Myocyte (in vitro differentiated cells): ENCODE results near the gene ZPR1. TPM values are rescaled to one million over a fixed set of nuclear protein-coding genes. Genes with fewer than 3 reads are reported as not detected.
"Not testable (repeated sequence)": the region's sequence is repeated elsewhere in the genome, so short reads cannot be mapped to it uniquely, and the experiment has no call there.

Experiments
- DNase-seq: peaks from one replicate; pipeline ENCODE4 v3.0.0-alpha.2; 2012; ENCODE audit warnings: low read depth
- polyA plus RNA-seq: library from polyadenylated mRNA; unstranded; fragments of >200 nt; gene quantifications from one replicate; pipeline ENCODE4 v1.2.1, GENCODE V29; 2012; ENCODE audit warnings: missing spikeins
- total RNA-seq: library from RNA; depleted of rRNA; stranded (reverse); fragments of >200 nt; gene quantifications from 2 replicates; pipeline ENCODE4 v1.2.3, GENCODE V29; 2014

The ZPR1 gene
- 68.8 and 83.5 TPM in 2 replicates for total RNA-seq
- polyA plus RNA-seq, result 44.6 TPM

GRCh38 chr11:116787786-116788486 is at the start of gene ZPR1:
Gene ZPR1 (minus strand): TSS chr11:116788023. CDS start chr11:116787990, 33 bp downstream.
- peak; percentile 84 for DNase-seq

DNA sequence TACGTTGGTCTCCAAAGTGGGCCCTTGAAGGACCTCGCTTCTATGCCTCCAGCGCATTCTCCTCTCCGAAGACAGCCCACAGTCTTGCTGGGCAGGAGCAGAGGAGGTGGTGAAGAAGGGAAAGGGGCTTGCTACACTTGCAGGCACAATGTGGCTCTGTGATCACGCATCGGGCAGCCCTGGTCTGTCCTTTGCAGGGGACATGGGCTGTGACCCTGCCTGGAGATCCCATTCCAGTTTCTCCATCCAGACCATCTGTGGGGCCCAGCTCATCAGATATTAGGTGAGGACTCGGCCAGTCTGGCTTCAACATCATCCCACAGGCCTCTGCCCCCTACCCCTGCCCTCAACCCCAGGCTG is 48.8 kb upstream of the ZPR1 start:
- DNase-seq, result no peak

DNA sequence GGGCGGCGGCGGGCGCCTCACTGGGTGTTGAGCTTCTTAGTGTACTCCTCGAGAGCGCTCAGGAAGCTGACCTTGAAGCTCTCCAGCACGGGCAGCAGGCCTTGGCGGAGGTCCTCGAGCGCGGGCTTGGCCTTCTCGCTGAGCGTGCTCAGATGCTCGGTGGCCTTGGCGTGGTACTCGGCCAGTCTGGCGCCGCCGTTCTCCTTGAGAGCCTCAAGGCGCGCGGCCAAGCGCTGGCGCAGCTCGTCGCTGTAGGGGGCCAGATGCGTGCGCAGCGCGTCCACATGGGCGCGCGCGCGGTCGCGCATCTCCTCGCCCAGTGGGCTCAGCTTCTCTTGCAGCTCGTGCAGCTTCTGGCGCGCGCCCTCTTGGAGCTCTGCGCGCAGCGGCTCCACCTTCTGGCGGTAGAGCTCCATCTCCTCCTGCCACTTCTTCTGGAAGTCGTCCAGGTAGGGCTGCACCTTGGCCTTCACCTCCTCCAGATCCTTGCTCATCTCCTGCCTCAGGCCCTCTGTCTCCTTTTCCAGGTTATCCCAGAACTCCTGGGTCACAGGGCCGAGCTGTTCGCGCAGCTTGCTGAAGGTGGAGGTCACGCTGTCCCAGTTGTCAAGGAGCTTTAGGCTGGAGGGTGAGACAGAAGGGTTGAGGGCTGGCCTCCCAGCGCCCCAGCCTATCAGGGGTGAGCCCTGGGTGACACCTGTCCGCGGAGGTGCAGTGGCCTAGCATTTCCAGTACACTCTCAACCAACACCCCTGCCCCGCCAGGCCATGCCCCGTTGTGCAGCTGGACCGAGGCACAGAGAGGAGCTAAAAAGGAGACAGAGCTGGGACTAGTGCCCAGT is 48.2 kb upstream of the ZPR1 start:
- peak; percentile 72 for DNase-seq

DNA sequence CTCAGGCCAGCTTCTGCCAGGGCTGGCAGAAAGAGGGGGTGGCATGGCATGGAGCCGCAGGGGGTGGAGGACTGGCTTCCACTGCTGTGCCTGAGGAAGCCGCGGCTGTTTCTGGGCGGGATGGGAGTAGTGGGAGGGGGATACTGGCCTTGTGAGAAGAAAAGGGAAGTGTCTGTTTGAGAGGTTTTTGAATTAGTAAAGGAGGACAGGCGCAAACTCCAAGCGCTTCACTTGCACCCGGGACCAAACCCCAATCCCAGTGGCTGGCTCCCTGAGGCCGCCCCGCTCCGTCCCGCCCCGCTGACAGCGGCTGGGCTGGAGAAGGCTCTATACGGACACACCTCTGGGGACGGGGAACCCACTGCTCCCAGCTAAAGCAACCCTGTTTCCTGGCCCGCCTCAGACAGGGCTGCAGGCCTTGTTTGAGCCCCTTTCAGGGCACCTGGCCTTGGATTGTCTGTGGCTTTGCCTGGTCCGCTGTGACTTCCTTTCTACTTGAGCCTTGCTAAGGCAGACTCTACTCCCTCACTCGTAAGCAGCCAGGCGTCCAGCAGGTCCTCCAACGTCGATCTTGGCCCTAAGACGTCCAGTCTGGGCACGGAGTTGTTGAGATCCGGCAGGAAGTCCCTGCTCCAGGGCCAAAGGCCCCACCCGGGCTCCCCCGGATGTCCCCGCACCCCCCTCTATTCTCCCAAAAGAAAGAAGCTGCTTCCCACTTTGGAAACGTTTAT is 47.4 kb upstream of the ZPR1 start:
- no peak for DNase-seq

DNA sequence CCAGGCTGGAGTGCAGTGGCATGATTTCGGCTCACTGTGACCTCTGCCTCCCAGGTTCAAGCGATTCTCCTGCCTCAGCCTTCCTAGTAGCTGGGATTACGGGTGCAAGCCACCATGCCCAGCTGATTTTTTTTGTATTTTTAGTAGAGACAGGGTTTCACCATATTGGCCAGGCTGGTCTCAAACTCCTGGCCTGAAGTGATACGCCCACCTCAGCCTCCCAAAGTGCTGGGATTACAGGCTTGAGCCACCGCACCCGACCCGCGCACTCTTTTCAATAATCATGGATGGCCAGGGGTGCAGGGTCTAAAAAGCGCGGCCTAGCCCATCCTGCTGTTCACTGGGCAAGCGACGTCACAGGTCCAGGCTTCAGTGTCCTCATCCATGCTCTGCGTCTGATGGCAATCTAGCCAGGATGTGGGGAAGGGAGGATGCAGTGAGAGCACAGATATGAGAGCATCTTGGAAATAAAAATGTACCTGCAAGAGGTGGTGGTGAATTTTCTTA is 46.8 kb upstream of the ZPR1 start:
- not testable (repeated sequence) for DNase-seq

DNA sequence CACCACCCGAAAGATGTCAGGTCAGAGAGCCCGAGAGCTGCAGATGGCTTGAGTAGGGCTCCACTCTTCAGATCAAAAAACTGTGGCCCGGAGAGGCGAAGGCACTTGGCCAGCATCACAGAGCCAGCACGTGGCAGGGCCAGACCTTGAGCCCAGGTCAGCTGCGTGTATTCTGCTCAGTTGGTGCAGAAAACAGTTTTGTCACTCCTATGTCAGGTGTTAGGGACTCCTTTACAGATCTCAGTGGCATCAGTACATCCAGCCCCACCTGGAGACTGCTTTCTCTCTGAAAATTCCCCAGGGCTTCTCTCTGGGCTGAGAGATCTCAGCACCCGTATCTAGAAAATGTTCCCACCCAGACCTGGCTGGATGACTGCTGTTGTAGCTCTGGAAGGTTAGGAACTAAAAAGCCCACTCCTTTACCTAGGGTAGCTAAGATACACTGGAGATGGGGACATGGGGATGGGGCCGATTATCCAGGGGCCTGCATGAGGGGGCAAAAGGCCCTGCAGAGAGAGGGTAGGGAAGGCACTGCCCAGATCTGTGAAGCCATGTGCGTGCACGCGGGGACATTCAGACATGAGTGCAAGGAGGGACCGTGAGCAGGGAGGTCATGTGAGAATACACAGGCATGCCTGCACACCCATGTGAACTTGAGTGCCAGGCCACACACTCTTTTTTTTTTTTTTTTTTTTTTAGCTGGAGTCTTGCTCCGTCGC is 46.2 kb upstream of the ZPR1 start:
- DNase-seq, result no peak

GRCh38 chr11:116833491-116833815 is 45.6 kb upstream of the ZPR1 start:
- DNase-seq, result no peak

DNA sequence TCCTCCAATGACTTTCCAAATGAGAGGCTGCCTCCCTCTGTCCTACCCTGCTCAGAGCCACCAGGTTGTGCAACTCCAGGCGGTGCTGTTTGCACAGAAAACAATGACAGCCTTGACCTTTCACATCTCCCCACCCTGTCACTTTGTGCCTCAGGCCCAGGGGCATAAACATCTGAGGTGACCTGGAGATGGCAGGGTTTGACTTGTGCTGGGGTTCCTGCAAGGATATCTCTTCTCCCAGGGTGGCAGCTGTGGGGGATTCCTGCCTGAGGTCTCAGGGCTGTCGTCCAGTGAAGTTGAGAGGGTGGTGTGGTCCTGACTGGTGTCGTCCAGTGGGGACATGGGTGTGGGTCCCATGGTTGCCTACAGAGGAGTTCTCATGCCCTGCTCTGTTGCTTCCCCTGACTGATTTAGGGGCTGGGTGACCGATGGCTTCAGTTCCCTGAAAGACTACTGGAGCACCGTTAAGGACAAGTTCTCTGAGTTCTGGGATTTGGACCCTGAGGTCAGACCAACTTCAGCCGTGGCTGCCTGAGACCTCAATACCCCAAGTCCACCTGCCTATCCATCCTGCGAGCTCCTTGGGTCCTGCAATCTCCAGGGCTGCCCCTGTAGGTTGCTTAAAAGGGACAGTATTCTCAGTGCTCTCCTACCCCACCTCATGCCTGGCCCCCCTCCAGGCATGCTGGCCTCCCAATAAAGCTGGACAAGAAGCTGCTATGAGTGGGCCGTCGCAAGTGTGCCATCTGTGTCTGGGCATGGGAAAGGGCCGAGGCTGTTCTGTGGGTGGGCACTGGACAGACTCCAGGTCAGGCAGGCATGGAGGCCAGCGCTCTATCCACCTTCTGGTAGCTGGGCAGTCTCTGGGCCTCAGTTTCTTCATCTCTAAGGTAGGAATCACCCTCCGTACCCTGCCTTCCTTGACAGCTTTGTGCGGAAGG is 44.8 kb upstream of the ZPR1 start:
- DNase-seq, result no peak

DNA sequence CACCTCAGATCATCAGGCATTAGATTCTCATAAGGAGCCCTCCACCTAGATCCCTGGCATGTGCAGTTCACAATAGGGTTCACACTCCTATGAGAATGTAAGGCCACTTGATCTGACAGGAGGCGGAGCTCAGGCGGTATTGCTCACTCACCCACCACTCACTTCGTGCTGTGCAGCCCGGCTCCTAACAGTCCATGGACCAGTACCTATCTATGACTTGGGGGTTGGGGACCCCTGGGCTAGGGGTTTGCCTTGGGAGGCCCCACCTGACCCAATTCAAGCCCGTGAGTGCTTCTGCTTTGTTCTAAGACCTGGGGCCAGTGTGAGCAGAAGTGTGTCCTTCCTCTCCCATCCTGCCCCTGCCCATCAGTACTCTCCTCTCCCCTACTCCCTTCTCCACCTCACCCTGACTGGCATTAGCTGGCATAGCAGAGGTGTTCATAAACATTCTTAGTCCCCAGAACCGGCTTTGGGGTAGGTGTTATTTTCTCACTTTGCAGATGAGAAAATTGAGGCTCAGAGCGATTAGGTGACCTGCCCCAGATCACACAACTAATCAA is 44.0 kb upstream of the ZPR1 start:
- DNase-seq, result no peak

DNA sequence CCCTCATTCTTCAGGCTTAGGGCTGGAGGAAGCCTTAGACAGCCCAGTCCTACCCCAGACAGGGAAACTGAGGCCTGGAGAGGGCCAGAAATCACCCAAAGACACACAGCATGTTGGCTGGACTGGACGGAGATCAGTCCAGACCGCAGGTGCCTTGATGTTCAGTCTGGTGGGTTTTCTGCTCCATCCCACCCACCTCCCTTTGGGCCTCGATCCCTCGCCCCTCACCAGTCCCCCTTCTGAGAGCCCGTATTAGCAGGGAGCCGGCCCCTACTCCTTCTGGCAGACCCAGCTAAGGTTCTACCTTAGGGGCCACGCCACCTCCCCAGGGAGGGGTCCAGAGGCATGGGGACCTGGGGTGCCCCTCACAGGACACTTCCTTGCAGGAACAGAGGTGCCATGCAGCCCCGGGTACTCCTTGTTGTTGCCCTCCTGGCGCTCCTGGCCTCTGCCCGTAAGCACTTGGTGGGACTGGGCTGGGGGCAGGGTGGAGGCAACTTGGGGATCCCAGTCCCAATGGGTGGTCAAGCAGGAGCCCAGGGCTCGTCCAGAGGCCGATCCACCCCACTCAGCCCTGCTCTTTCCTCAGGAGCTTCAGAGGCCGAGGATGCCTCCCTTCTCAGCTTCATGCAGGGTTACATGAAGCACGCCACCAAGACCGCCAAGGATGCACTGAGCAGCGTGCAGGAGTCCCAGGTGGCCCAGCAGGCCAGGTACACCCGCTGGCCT is 42.5 kb upstream of the ZPR1 start:
- no peak for DNase-seq

- no peak for DNase-seq
These were observed 41.8 kb upstream of the ZPR1 start, which contains the start of gene APOC3 for GRCh38 chr11:116829525-116830183. Gene APOC3 (plus strand): TSS chr11:116829907. CDS start chr11:116830583, 676 bp downstream.

GRCh38 chr11:116828632-116829524 is 41.1 kb upstream of the ZPR1 start:
- DNase-seq, result no peak

DNA sequence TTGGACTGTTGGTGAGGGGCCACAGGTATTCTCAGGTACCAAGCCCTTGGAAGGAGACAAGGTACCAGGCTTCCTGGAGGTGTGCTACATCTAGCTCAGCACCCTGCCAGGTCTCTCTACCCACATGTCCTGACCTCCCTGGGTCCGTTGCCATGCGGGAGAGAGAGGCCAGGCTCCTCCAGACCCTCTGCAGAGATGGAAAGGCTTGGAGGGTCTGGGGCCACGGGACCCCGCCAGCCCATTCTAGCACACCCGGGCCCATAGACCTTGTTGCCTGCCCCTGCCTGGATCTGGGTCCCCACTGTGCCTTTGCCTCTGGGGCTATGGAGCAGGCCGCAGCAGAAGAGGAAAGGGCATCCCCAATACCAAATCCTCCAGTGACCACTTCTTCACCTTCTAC is 39.6 kb upstream of the ZPR1 start:
- no peak for DNase-seq

DNA sequence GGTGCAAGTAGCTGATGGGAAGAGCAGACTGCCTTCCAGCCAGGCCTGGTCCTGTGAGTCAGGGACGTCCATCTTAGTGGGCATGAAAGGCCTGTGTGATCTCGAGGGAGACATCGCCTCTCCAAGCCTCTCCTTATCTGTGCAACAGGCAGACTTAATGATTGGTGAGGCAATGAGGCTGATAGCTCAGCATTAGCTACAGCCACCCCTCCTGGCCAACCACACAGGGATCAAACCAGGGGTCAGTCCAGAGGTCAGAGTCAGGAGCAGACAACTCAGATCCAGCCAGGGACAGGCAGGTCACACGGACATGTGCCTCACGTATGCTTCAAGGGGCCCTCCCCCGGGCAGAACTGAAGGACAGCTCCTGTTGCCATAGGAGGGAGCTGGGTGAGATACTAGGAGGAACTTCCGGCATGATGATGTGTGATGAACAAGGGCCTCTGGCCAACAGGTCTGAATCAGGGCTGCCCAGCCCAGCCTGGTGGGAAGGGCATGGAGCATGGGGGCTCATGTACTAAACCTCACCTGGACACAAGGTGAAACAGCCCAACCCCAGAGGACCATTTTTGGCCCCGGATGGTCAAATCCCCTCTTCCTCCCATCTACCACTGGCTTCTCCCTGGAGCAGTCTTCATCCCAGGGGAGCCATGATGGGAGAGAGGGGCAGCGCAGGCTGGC is 39.1 kb upstream of the ZPR1 start:
- DNase-seq, result no peak

GRCh38 chr11:116825854-116826750 is 38.3 kb upstream of the ZPR1 start:
- no peak for DNase-seq

DNA sequence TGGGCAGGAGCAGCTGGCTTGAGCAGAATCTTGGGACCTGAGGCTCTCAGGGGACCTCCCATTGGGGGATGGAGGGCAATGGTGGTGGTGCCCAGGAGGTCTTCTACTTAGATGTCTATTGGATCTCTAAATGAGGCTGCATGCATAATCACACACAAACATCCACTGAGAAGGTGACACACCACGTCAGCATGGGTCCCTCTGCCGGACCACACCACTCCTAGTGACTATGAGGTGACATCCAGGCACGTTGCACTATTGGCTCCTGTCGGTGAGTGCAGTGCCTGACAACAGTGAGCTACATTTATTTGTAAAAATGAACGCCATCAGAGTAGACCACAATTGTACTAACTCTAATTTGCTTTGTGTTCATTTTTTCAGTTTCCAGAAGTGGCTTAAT is 37.6 kb upstream of the ZPR1 start:
- DNase-seq, result no peak
